NT2/D1 (cell line): Measurements from ENCODE around the gene SVEP1.

Experiments used
- SUZ12 ChIP-seq: IDR thresholded peaks from 2 replicates; pipeline ENCODE4 v1.6.1; 2011; ENCODE audit not compliant: insufficient read length, insufficient read depth; ENCODE audit errors: extremely low read depth
- ZNF274 ChIP-seq: IDR thresholded peaks from 2 replicates; pipeline ENCODE4 v1.6.1; 2011; ENCODE audit warnings: mild to moderate bottlenecking, low read depth, low read length

DNA sequence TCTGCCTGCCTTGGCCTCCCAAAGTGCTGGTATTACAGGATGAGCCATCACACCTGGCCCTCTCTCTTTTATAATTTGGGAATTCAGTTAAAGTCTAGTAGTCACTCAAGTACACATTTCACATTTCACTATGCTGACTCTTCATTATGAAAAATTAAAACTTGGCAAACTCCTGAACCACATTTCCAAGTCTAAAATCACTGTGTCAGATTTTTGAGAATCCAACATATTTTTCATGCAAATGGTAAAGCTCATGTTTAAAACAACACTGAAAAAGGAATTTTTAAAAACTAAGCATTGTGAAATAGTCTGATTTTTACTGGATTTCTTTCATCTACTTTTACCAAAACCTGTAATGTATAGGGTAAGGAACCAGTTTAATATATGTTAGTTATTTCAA, 92.3 kb downstream of the SVEP1 start:
- TF ChIP-seq SUZ12 (no peak), ZNF274 (no peak)
